ENCODE results near the gene GALNT9.

DNA sequence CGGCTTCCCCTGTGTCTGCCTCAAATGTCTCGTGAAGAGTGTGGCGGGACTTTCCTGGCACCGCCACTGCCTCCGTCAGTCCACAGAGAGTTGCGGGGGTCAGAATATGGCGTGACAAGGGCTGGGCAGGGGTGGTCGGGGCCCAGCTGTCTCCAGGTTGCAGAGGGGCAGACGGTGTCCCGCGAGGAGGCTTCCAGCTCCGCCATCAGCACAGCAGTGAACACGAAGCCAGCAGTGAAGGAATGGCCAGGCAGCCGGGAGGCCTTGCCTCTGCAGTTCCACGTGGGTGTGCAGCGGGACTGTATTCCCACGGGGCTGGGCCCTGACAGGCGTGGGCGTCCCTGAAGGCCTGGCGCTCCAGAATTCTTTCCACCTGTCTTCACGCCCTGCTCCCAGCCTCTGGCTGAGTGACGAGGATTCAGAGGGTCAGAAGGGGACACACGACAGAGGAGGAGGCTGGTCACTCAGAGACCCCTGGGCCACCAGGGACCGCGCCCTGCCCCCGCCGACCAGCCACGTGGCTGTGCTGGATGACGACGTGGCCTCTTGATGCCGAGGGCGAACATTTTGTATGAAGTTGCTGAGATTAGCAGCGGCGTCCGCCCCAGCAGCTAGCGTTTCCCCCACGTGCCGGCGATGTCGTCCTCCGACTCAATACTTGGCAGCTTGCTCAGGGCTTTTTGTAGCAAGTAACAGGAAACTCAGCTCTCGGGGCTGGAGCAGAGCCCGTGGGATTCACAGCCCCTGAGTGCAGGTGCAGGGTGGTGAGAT, 25.0 kb upstream of the GALNT9 start:
- TF ChIP-seq, protein P1, sequence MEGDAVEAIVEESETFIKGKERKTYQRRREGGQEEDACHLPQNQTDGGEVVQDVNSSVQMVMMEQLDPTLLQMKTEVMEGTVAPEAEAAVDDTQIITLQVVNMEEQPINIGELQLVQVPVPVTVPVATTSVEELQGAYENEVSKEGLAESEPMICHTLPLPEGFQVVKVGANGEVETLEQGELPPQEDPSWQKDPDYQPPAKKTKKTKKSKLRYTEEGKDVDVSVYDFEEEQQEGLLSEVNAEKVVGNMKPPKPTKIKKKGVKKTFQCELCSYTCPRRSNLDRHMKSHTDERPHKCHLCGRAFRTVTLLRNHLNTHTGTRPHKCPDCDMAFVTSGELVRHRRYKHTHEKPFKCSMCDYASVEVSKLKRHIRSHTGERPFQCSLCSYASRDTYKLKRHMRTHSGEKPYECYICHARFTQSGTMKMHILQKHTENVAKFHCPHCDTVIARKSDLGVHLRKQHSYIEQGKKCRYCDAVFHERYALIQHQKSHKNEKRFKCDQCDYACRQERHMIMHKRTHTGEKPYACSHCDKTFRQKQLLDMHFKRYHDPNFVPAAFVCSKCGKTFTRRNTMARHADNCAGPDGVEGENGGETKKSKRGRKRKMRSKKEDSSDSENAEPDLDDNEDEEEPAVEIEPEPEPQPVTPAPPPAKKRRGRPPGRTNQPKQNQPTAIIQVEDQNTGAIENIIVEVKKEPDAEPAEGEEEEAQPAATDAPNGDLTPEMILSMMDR (IDR thresholded peaks at IDR 0.05): no peak
- no peak for TF ChIP-seq POLR2A (IDR thresholded peaks at IDR 0.05)

Measured in right lobe of liver (tissue), 4 donors.